ENCODE data around the gene CAMKMT. TPM values are rescaled to one million over a fixed set of nuclear protein-coding genes. Genes with fewer than 3 reads are reported as not detected.

The CAMKMT gene
- total RNA-seq, 1 experiment from 2014 or later, result 17.4 TPM

GRCh38 chr2:44602446-44602845 is 240.7 kb downstream of the CAMKMT start:
- no peak overlapping the region for H2BK12ac ChIP-seq (ENCODE audit: insufficient read length, low read depth, low read length)
- peak overlapping the region; percentile 7 to 73 (median 73); a peak in 4 of 7 replicates for H3K27ac Mint-ChIP-seq
- H2BK15ac ChIP-seq (ENCODE audit: low read depth, low read length), result no peak overlapping the region
- TF ChIP-seq CTCF (conservative IDR thresholded peaks at IDR 0.05), result no peak
- H4K5ac ChIP-seq (ENCODE audit: insufficient read length, low read depth, low read length), result no peak overlapping the region
- H3K36me3 Mint-ChIP-seq (ENCODE audit: insufficient read depth in 1 of 3, low read depth in 3 of 3), result peaks cover 0 to 4% (median 0%) of the 10 kb centered on the region in 3 experiments; a peak in 1 of 7 replicates
- H4K8ac ChIP-seq (replicated peaks; ENCODE audit: insufficient read length, low read depth, low read length), result no peak overlapping the region
- H3K56ac ChIP-seq (ENCODE audit: insufficient read length, low read depth, low read length), result no peak overlapping the region
- no peaks in the 10 kb centered on the region for H3K23me2 ChIP-seq (ENCODE audit: insufficient read length, low read depth, low read length, poor library complexity, severe bottlenecking)
- H2BK5ac ChIP-seq (ENCODE audit: insufficient read length, low read length), result no peak overlapping the region
- no peaks in the 10 kb centered on the region for H3K79me1 ChIP-seq (ENCODE audit: insufficient read depth, low read depth, low read length, poor library complexity, severe bottlenecking)
- no peak overlapping the region for H2BK120ac ChIP-seq (ENCODE audit: low read depth, low read length, poor library complexity, severe bottlenecking)
- no peak overlapping the region for H4K91ac ChIP-seq (ENCODE audit: insufficient read length, low read depth, low read length)
- no peak overlapping the region for H3T11ph ChIP-seq (ENCODE audit: low read length)
- WGBS (ENCODE audit: extremely low coverage, insufficient read length, low lambda C conversion rate), result no CpG with 5 or more reads among the region's 6 CpGs
- DNase-seq, result no peak
- H2AFZ ChIP-seq (ENCODE audit: low read length), result no peak overlapping the region
- no peaks in the 10 kb centered on the region for H4K20me1 ChIP-seq (ENCODE audit: control insufficient read depth, insufficient read depth, insufficient read length)
- no peak overlapping the region for H3K9ac ChIP-seq (ENCODE audit: extremely low read depth, insufficient read length, low read length)
- no peaks in the 10 kb centered on the region for H3K79me2 ChIP-seq (ENCODE audit: insufficient read depth, low read length)
- H3K23ac ChIP-seq (ENCODE audit: insufficient read length, low read depth, low read length), result no peak overlapping the region
- no peak overlapping the region for H3K4me2 ChIP-seq (ENCODE audit: insufficient read depth, insufficient read length, low read length)
- H3K27me3 ChIP-seq (ENCODE audit: insufficient read depth, low read length), result no peaks in the 10 kb centered on the region
- H2BK20ac ChIP-seq (ENCODE audit: low read depth, low read length, poor library complexity, severe bottlenecking), result no peak overlapping the region
- H3K4me3 Mint-ChIP-seq, result no peak overlapping the region
- H3K18ac ChIP-seq (ENCODE audit: insufficient read length, low read depth, low read length), result no peak overlapping the region
- H3K9me3 Mint-ChIP-seq, result no peaks in the 10 kb centered on the region
- no peaks in the 10 kb centered on the region for H3K4me1 ChIP-seq (ENCODE audit: insufficient read depth, low read length)
- no peak overlapping the region for H3K27ac ChIP-seq (ENCODE audit: insufficient read length, low read depth, low read length)
- no peaks in the 10 kb centered on the region; a peak in 1 of 4 replicates for H3K4me1 Mint-ChIP-seq
- no peak overlapping the region for H3K4ac ChIP-seq (ENCODE audit: low read depth, low read length)
- H3K9me3 ChIP-seq (ENCODE audit: control insufficient read depth, low read depth, low read length), result no peaks in the 10 kb centered on the region
- H3K14ac ChIP-seq (ENCODE audit: insufficient read depth, low read length), result no peak overlapping the region
- H2AK5ac ChIP-seq (ENCODE audit: insufficient read length, low read length), result no peak overlapping the region
- H3K27me3 Mint-ChIP-seq (ENCODE audit: low read depth), result no peaks in the 10 kb centered on the region

Data from H9 (cell line).